Measurements from ENCODE around the gene RORC. TPM values are rescaled to one million over a fixed set of nuclear protein-coding genes. Genes with fewer than 3 reads are reported as not detected.

Gene RORC
- total and polyA plus RNA-seq, 2 of the 8 experiments (the other 6 are each of a cell fraction or from before 2014, with no cell fraction given), result 0.44 to 0.54 TPM

DNA sequence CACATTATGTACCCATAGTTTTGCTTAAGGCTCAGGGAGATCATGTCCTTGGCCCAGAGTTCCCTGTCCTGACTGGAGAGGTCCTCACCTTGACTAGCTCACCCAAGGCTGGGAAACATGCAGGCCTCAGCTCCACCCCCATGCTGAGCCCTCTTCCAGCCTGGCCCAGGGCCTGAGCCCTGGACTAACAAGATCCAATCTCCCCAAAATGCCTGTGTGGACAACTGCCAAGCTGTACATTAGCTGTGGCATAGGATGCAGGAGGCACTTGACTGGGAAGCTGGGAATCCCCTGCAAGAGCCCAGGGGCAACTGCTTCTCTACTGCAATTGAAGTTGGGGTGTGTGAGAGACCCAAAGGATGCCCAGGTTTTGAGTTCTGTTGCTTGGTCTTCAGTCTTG, 28.4 kb downstream of the RORC start:
- DNase-seq (ENCODE audit: low read depth in 1 of 2, low spot score in 2 of 2) (no peak), FAIRE-seq (no peak)
- Histone ChIP-seq H4K20me1 (replicated peaks in 1 of 2; ENCODE audit: control insufficient read depth in 1 of 2, insufficient read depth in 2 of 2, low read length in 2 of 2) (no peaks in the 10 kb centered on the region), H3K18ac (ENCODE audit: extremely low read depth, low read length) (no peak overlapping the region), H3K23ac (ENCODE audit: insufficient read length) (no peak overlapping the region), H3K79me1 (ENCODE audit: low read depth, low read length) (no peaks in the 10 kb centered on the region), H4K8ac (ENCODE audit: extremely low read depth, insufficient read depth, low read length) (no peak overlapping the region), H2BK20ac (ENCODE audit: low read length) (no peak overlapping the region), H3K9ac (replicated peaks in 1 of 4; ENCODE audit: extremely low read depth in 1 of 4, low read depth in 3 of 4, low read length in 3 of 4) (no peak overlapping the region), H3K4ac (replicated peaks; ENCODE audit: insufficient read length, low read depth, low read length) (no peak overlapping the region), H3K4me3 (ENCODE audit: extremely low read depth in 1 of 4, insufficient read depth in 2 of 4, low read depth in 3 of 4, low read length in 4 of 4) (no peak overlapping the region), H4K91ac (replicated peaks; ENCODE audit: insufficient read length, low read length) (no peak overlapping the region), H4K5ac (ENCODE audit: insufficient read length, low read depth, low read length) (no peak overlapping the region), H3K9me3 (ENCODE audit: insufficient read depth in 2 of 2, low read depth in 1 of 2, low read length in 1 of 2) (no peaks in the 10 kb centered on the region), H3K27me3 (replicated peaks in 1 of 4; ENCODE audit: control insufficient read depth in 3 of 4, extremely low read depth in 1 of 4, insufficient read depth in 3 of 4, low read length in 3 of 4) (peaks cover 0 to 3% (median 1%) of the 10 kb centered on the region in 4 experiments; a peak in 1 of 7 replicates), H2BK120ac (replicated peaks; ENCODE audit: low read depth, low read length) (no peak overlapping the region), H3K36me3 (ENCODE audit: control insufficient read depth in 2 of 4, insufficient read depth in 4 of 4, low read length in 3 of 4) (no peaks in the 10 kb centered on the region), H3K79me2 (ENCODE audit: control insufficient read depth in 1 of 2, insufficient read depth in 2 of 2, low read length in 2 of 2) (no peaks in the 10 kb centered on the region), H3K4me1 (replicated peaks in 1 of 4; ENCODE audit: control insufficient read depth in 3 of 4, insufficient read depth in 4 of 4, low read length in 3 of 4) (no peaks in the 10 kb centered on the region; a peak in 1 of 7 replicates), H2BK15ac (ENCODE audit: low read length) (no peak overlapping the region), H2AFZ (ENCODE audit: low read length) (no peak overlapping the region), H3K4me2 (ENCODE audit: insufficient read depth in 1 of 2, low read depth in 2 of 2, low read length in 2 of 2) (no peak overlapping the region), H3K23me2 (ENCODE audit: low read depth, low read length) (no peaks in the 10 kb centered on the region), H2AK5ac (ENCODE audit: low read depth, low read length) (no peak overlapping the region), H2BK5ac (ENCODE audit: low read depth, low read length) (no peak overlapping the region), H2BK12ac (ENCODE audit: low read depth, low read length) (0 out of 2 replicates have a peak overlapping the region, but pooled peaks have one; percentile 27), H3K56ac (replicated peaks; ENCODE audit: insufficient read length, low read depth, low read length) (no peak overlapping the region), H3K27ac (ENCODE audit: low read depth, low read length) (no peak overlapping the region), H3K14ac (ENCODE audit: insufficient read length) (no peak overlapping the region)
- ChIA-PET CTCF (ENCODE audit: partially characterized antibody) (interaction anchor here (0.6 to 2.4 kb wide), 7 partner anchors 9 to 1680 kb away, joined by 3 to 9 read pairs (median 7); partner anchors contain the start of gene TDRKH), POLR2A (ENCODE audit: partially characterized antibody) (interaction anchor here (0.8 to 3.2 kb wide), 2 partner anchors 40 to 1856 kb away, joined by 3 to 9 read pairs; partner anchors contain the start of gene MRPL9)
- TF ChIP-seq HDAC2 (IDR thresholded peaks at IDR 0.05; ENCODE audit: borderline replicate concordance in 1 of 2, low read depth in 2 of 2, low read length in 2 of 2) (no peak), TBP (IDR thresholded peaks at IDR 0.05; ENCODE audit: low read depth, low read length) (no peak), BACH1 (IDR thresholded peaks at IDR 0.05; ENCODE audit: low read length) (no peak), EGR1 (IDR thresholded peaks at IDR 0.05; ENCODE audit: borderline replicate concordance, low read depth, low read length) (no peak)
- TF ChIP-seq, protein P1, sequence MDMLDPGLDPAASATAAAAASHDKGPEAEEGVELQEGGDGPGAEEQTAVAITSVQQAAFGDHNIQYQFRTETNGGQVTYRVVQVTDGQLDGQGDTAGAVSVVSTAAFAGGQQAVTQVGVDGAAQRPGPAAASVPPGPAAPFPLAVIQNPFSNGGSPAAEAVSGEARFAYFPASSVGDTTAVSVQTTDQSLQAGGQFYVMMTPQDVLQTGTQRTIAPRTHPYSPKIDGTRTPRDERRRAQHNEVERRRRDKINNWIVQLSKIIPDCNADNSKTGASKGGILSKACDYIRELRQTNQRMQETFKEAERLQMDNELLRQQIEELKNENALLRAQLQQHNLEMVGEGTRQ (IDR thresholded peaks at IDR 0.05; ENCODE audit: low read length), result no peak

Measured in H1 (cell line).